OCI-LY1 (cell line): ENCODE data around the gene IGF2BP1.
"Not testable (repeated sequence)": the region's sequence is repeated elsewhere in the genome, so short reads cannot be mapped to it uniquely, and the experiment has no call there.

Source experiments
- H2AFZ ChIP-seq: fragments of 200-600 bp; sonication (generic), shearing (Covaris generic); 2 replicates; pipeline ENCODE4 v1.6.0; 2014; ENCODE audit warnings: antibody characterized with exemption, mild to moderate bottlenecking, low read length
- H3F3A ChIP-seq: fragments of 200-600 bp; sonication (generic), shearing (Covaris generic); 2 replicates; pipeline ENCODE4 v1.6.0; 2014; ENCODE audit warnings: mild to moderate bottlenecking, antibody characterized with exemption, low read length, moderate library complexity; ENCODE audit not compliant: insufficient read depth
- H3K27ac ChIP-seq: fragments of 200-600 bp; sonication (generic); 2 replicates; pipeline ENCODE4 v1.5.1; 2014; ENCODE audit warnings: low read length, mixed run types, mild to moderate bottlenecking, low read depth; ENCODE audit not compliant: poor library complexity, severe bottlenecking
- H3K27me3 ChIP-seq: fragments of 200-600 bp; sonication (generic); 2 replicates; pipeline ENCODE4 v1.6.0; 2014; ENCODE audit warnings: antibody characterized with exemption, mild to moderate bottlenecking, low read length, moderate library complexity; ENCODE audit not compliant: insufficient read depth
- H3K36me3 ChIP-seq: fragments of 200-600 bp; sonication (generic); 2 replicates; pipeline ENCODE4 v1.6.1; 2014; ENCODE audit warnings: mild to moderate bottlenecking, antibody characterized with exemption, low read length, moderate library complexity, mixed read lengths; ENCODE audit not compliant: insufficient read depth
- H3K4me1 ChIP-seq: fragments of 200-600 bp; sonication (generic); 2 replicates; pipeline ENCODE4 v1.5.1; 2014; ENCODE audit warnings: mild to moderate bottlenecking, low read length, moderate library complexity; ENCODE audit not compliant: insufficient read depth, severe bottlenecking
- H3K4me2 ChIP-seq: fragments of 200-600 bp; sonication (generic), shearing (Covaris generic); 2 replicates; pipeline ENCODE4 v1.6.1; 2014; ENCODE audit warnings: low read length
- H3K4me3 ChIP-seq: fragments of 200-600 bp; sonication (generic); 2 replicates; pipeline ENCODE4 v1.5.1; 2014; ENCODE audit warnings: low read length, low read depth, mild to moderate bottlenecking, mixed read lengths; ENCODE audit not compliant: poor library complexity, severe bottlenecking
- H3K79me2 ChIP-seq: fragments of 200-600 bp; shearing (Covaris generic); 2 replicates; pipeline ENCODE4 v1.6.1; 2016; ENCODE audit warnings: mixed run types, low read length, mixed read lengths; ENCODE audit not compliant: insufficient read depth
- H3K9ac ChIP-seq: fragments of 200-600 bp; sonication (generic), shearing (Covaris generic); 2 replicates; pipeline ENCODE4 v1.6.1; 2014; ENCODE audit warnings: mild to moderate bottlenecking, low read length, mixed read lengths
- H3K9me2 ChIP-seq: fragments of 200-600 bp; sonication (generic), shearing (Covaris generic); 2 replicates; pipeline ENCODE4 v1.6.1; 2014; ENCODE audit warnings: low read depth, mild to moderate bottlenecking, low read length, mixed read lengths
- H3K9me3 ChIP-seq: fragments of 200-600 bp; shearing (Covaris generic); 2 replicates; pipeline ENCODE4 v1.6.1; 2014; ENCODE audit warnings: low read length, mixed read lengths
- H4K20me1 ChIP-seq: fragments of 200-600 bp; sonication (generic), shearing (Covaris generic); 2 replicates; pipeline ENCODE4 v1.6.0; 2016; ENCODE audit warnings: mild to moderate bottlenecking, low read length; ENCODE audit not compliant: insufficient read depth
- EZH2 ChIP-seq: fragments of 200-600 bp; sonication (generic), shearing (Covaris generic); IDR thresholded peaks from 2 replicates; pipeline ENCODE4 v1.8.0; 2017; ENCODE audit warnings: borderline replicate concordance, mixed run types, mild to moderate bottlenecking, antibody characterized with exemption, low read length, moderate library complexity, mixed read lengths
- TF ChIP-seq, protein P1 (sequence below): fragments of 200-600 bp; sonication (generic), shearing (Covaris generic); IDR thresholded peaks from 2 replicates; pipeline ENCODE4 v1.5.1; 2017; ENCODE audit warnings: mild to moderate bottlenecking, antibody characterized with exemption, low read length, moderate library complexity, mixed read lengths

The IGF2BP1 gene

GRCh38 chr17:49079840-49080663 is 82.9 kb downstream of the IGF2BP1 start:
- no peak overlapping the region for H3K4me2 ChIP-seq
- H3K9me2 ChIP-seq, result no peaks in the 10 kb centered on the region
- H3K27ac ChIP-seq, result no peak overlapping the region
- H3K9ac ChIP-seq, result no peak overlapping the region
- H4K20me1 ChIP-seq, result no peaks in the 10 kb centered on the region
- H3F3A ChIP-seq, result no peaks in the 10 kb centered on the region
- no peaks in the 10 kb centered on the region for H3K36me3 ChIP-seq
- H3K79me2 ChIP-seq, result no peaks in the 10 kb centered on the region
- H2AFZ ChIP-seq, result no peak overlapping the region
- H3K4me1 ChIP-seq, result no peaks in the 10 kb centered on the region
- no peak overlapping the region for H3K4me3 ChIP-seq
- TF ChIP-seq, protein P1, sequence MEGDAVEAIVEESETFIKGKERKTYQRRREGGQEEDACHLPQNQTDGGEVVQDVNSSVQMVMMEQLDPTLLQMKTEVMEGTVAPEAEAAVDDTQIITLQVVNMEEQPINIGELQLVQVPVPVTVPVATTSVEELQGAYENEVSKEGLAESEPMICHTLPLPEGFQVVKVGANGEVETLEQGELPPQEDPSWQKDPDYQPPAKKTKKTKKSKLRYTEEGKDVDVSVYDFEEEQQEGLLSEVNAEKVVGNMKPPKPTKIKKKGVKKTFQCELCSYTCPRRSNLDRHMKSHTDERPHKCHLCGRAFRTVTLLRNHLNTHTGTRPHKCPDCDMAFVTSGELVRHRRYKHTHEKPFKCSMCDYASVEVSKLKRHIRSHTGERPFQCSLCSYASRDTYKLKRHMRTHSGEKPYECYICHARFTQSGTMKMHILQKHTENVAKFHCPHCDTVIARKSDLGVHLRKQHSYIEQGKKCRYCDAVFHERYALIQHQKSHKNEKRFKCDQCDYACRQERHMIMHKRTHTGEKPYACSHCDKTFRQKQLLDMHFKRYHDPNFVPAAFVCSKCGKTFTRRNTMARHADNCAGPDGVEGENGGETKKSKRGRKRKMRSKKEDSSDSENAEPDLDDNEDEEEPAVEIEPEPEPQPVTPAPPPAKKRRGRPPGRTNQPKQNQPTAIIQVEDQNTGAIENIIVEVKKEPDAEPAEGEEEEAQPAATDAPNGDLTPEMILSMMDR, result no peak
- TF ChIP-seq EZH2, result no peak
- no peaks in the 10 kb centered on the region; the same call in 1 of the 2 replicates for H3K27me3 ChIP-seq
- H3K9me3 ChIP-seq, result no peaks in the 10 kb centered on the region

DNA sequence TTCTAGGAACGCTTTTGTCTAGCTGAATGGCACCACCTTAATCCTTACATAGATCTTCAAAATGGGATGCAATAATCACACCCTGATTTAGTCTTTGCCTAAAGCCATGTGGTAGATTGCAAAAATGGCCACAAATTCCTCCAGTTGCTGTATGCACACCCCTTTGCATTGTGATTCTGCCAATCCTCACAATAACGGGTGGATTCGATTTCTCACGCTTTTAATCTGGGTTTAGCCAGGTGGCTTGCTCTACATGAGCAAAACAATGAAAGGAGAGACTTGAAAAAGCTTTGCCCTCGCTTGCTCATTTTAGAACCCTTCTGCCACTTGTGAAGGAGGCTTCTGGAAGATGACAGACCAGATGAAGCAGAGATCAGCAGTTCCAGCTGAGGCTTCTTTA is 85.0 kb downstream of the IGF2BP1 start:
- H2AFZ ChIP-seq, result no peak overlapping the region
- no peaks in the 10 kb centered on the region for H4K20me1 ChIP-seq
- TF ChIP-seq, protein P1, result no peak
- no peak for TF ChIP-seq EZH2

GRCh38 chr17:49085046-49085445 is 87.9 kb downstream of the IGF2BP1 start:
- H3K4me2 ChIP-seq, H4K20me1 ChIP-seq: not testable (repeated sequence)

More for the DNA sequence above, 85.0 kb downstream of the IGF2BP1 start:
- H3K4me3 ChIP-seq, result no peak overlapping the region
- no peaks in the 10 kb centered on the region for H3K9me2 ChIP-seq
- no peaks in the 10 kb centered on the region for H3K9me3 ChIP-seq
- H3K27ac ChIP-seq, result no peak overlapping the region
- no peak overlapping the region for H3K4me2 ChIP-seq
- no peaks in the 10 kb centered on the region for H3K79me2 ChIP-seq
- H3K36me3 ChIP-seq, result no peaks in the 10 kb centered on the region
- H3F3A ChIP-seq, result no peaks in the 10 kb centered on the region
- no peak overlapping the region for H3K9ac ChIP-seq
- no peaks in the 10 kb centered on the region; the same call in 1 of the 2 replicates for H3K27me3 ChIP-seq
- H3K4me1 ChIP-seq, result no peaks in the 10 kb centered on the region

More at GRCh38 chr17:49085046-49085445, 87.9 kb downstream of the IGF2BP1 start:
- H3K9me3 ChIP-seq, H3K4me3 ChIP-seq, H3K4me1 ChIP-seq, H3K27me3 ChIP-seq, H2AFZ ChIP-seq, H3K79me2 ChIP-seq, H3K27ac ChIP-seq, H3F3A ChIP-seq, H3K9ac ChIP-seq, H3K36me3 ChIP-seq, H3K9me2 ChIP-seq: not testable (repeated sequence)
